ENCODE results near the gene FIG4.

FIG4 gene

GRCh38 chr6:109760208-109760607 is 69.1 kb downstream of the FIG4 start:
- Histone ChIP-seq H3K79me2 (ENCODE audit: insufficient read depth, low read length) (no peaks in the 10 kb centered on the region), H3F3A (ENCODE audit: insufficient read depth) (no peaks in the 10 kb centered on the region), H3K4me2 (ENCODE audit: low read depth, low read length, poor library complexity, severe bottlenecking) (no peak overlapping the region), H4K20me1 (ENCODE audit: low read depth, low read length) (no peaks in the 10 kb centered on the region), H2AFZ (ENCODE audit: low read depth, low read length, severe bottlenecking) (no peak overlapping the region), H3K9ac (ENCODE audit: low read length) (no peak overlapping the region), H3K27me3 (ENCODE audit: low read length) (no peaks in the 10 kb centered on the region), H3K27ac (ENCODE audit: low read depth, low read length) (no peak overlapping the region), H3K4me3 (ENCODE audit: insufficient read depth, low read length, poor library complexity, severe bottlenecking) (no peak overlapping the region), H3K9me3 (ENCODE audit: insufficient read depth, low read length) (no peaks in the 10 kb centered on the region), H3K9me2 (replicated peaks; ENCODE audit: insufficient read depth, low read length) (no peaks in the 10 kb centered on the region), H3K36me3 (ENCODE audit: low read length) (no peaks in the 10 kb centered on the region)
- no peak for TF ChIP-seq CTCF (IDR thresholded peaks at IDR 0.05; ENCODE audit: insufficient read depth, low read length, poor library complexity, severe bottlenecking)
- no peak for TF ChIP-seq EZH2phosphoT487 (conservative IDR thresholded peaks at IDR 0.05; ENCODE audit: low read length)

- Histone ChIP-seq H4K20me1 (ENCODE audit: low read depth, low read length) (no peaks in the 10 kb centered on the region), H3K79me2 (ENCODE audit: insufficient read depth, low read length) (no peaks in the 10 kb centered on the region), H3K9ac (ENCODE audit: low read length) (no peak overlapping the region), H3K36me3 (ENCODE audit: low read length) (no peaks in the 10 kb centered on the region), H3K27ac (ENCODE audit: low read depth, low read length) (no peak overlapping the region), H3K4me2 (ENCODE audit: low read depth, low read length, poor library complexity, severe bottlenecking) (no peak overlapping the region), H3K9me2 (replicated peaks; ENCODE audit: insufficient read depth, low read length) (no peaks in the 10 kb centered on the region), H3K27me3 (ENCODE audit: low read length) (no peaks in the 10 kb centered on the region), H2AFZ (ENCODE audit: low read depth, low read length, severe bottlenecking) (no peak overlapping the region), H3K4me3 (ENCODE audit: insufficient read depth, low read length, poor library complexity, severe bottlenecking) (no peak overlapping the region), H3K9me3 (ENCODE audit: insufficient read depth, low read length) (no peaks in the 10 kb centered on the region), H3F3A (ENCODE audit: insufficient read depth) (no peaks in the 10 kb centered on the region)
- no peak for TF ChIP-seq CTCF (IDR thresholded peaks at IDR 0.05; ENCODE audit: insufficient read depth, low read length, poor library complexity, severe bottlenecking)
- TF ChIP-seq EZH2phosphoT487 (conservative IDR thresholded peaks at IDR 0.05; ENCODE audit: low read length), result no peak
These were observed 71.1 kb downstream of the FIG4 start for GRCh38 chr6:109762166-109762565.

GRCh38 chr6:109762769-109763441 is 71.8 kb downstream of the FIG4 start:
- Histone ChIP-seq H2AFZ (ENCODE audit: low read depth, low read length, severe bottlenecking) (no peak overlapping the region), H3K27me3 (ENCODE audit: low read length) (no peaks in the 10 kb centered on the region), H3F3A (ENCODE audit: insufficient read depth) (no peaks in the 10 kb centered on the region), H3K9me2 (replicated peaks; ENCODE audit: insufficient read depth, low read length) (no peaks in the 10 kb centered on the region), H3K4me3 (ENCODE audit: insufficient read depth, low read length, poor library complexity, severe bottlenecking) (no peak overlapping the region), H3K36me3 (ENCODE audit: low read length) (no peaks in the 10 kb centered on the region), H3K4me2 (ENCODE audit: low read depth, low read length, poor library complexity, severe bottlenecking) (no peak overlapping the region), H4K20me1 (ENCODE audit: low read depth, low read length) (no peaks in the 10 kb centered on the region), H3K9ac (ENCODE audit: low read length) (no peak overlapping the region), H3K27ac (ENCODE audit: low read depth, low read length) (no peak overlapping the region), H3K79me2 (ENCODE audit: insufficient read depth, low read length) (no peaks in the 10 kb centered on the region), H3K9me3 (ENCODE audit: insufficient read depth, low read length) (no peaks in the 10 kb centered on the region)
- no peak for TF ChIP-seq EZH2phosphoT487 (conservative IDR thresholded peaks at IDR 0.05; ENCODE audit: low read length)
- no peak for TF ChIP-seq CTCF (IDR thresholded peaks at IDR 0.05; ENCODE audit: insufficient read depth, low read length, poor library complexity, severe bottlenecking)

All from SU-DHL-6 (cell line).